SK-N-SH treated with all-trans-retinoic acid at 6 μM for 48 hours (cell line): ENCODE measurements around the gene STXBP1.

ENCODE experiments used
- TSHZ2 ChIP-seq: fragments of 250-450 bp; sonication (Bioruptor Pico); IDR thresholded peaks from 2 replicates; pipeline ENCODE4 v1.5.0; 2020; ENCODE audit warnings: mild to moderate bottlenecking, moderate library complexity
- ZNF565 ChIP-seq: fragments of 450-650 bp; formaldehyde crosslinking; conservative IDR thresholded peaks from 2 replicates; pipeline ENCODE4 v1.5.0; 2020; ENCODE audit warnings: low read depth, mild to moderate bottlenecking, moderate library complexity

- no peak for TF ChIP-seq ZNF565 (CRISPR knock-in tag)
- no peak for TF ChIP-seq TSHZ2 (CRISPR knock-in tag)
Measured at GRCh38 chr9:127598839-127599549, 13.1 kb upstream of the STXBP1 start.
